IPS-18c (cell line): ENCODE results near the gene MEIS2.

Source experiments
- H3K4me3 ChIP-seq: 2 replicates; pipeline ENCODE4 v1.7.0; 2013; ENCODE audit warnings: low read depth, mild to moderate bottlenecking, low read length, moderate library complexity; ENCODE audit not compliant: insufficient read depth
- H3K9me3 ChIP-seq: one replicate; pipeline ENCODE4 v1.6.1; 2013; ENCODE audit warnings: mild to moderate bottlenecking, low read length, moderate library complexity; ENCODE audit not compliant: control insufficient read depth, insufficient read depth

The MEIS2 gene

GRCh38 chr15:36917411-36918267, 182.7 kb downstream of the MEIS2 start:
- Histone ChIP-seq H3K9me3 (no peaks in the 10 kb centered on the region), H3K4me3 (no peak overlapping the region)

DNA sequence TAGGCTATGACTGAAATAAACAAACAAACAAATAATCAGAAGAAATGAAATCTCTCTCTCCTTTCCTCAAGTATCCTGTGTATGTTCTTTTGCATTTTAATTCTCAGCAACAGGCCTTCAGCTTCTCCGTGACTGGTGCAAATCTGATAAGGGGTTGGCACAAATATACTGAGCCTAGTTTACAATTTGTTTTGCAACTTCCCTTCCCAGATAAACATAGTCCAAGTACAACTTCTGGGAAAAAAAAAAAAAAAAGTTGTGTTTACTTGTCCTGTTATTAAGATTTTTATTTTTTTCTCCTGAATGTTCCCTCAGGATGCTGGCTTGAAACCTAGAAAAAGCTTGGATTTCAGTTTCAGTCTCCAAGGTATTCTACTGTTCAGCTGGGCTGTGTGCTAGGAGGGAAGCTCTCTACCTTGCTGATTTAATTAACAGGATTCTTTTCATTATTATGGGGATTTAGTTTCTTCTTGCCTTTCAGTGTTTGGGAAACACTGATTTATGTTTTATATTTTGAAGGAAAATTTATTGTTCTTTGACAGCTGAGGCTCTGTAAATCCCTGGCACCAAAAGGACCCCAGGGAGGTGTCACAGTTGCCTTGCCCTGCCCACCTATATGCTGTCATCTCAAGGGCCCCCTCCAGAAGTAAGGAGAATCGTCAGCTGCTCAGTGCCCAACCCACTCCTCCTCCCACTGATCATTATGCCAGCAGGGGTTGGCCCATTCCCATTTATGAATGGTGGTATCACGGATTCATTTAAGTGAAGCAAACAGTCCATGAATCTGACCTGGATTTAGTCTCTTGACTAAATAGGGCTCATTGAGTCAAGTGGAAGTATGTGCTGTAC, 185.2 kb downstream of the MEIS2 start:
- no peak overlapping the region for H3K4me3 ChIP-seq
- H3K9me3 ChIP-seq: no peaks in the 10 kb centered on the region

GRCh38 chr15:36914466-36914865, 185.9 kb downstream of the MEIS2 start:
- Histone ChIP-seq H3K9me3 (no peaks in the 10 kb centered on the region), H3K4me3 (no peak overlapping the region)

GRCh38 chr15:36912311-36912712, 188.0 kb downstream of the MEIS2 start:
- Histone ChIP-seq H3K9me3 (no peaks in the 10 kb centered on the region), H3K4me3 (no peak overlapping the region)

DNA sequence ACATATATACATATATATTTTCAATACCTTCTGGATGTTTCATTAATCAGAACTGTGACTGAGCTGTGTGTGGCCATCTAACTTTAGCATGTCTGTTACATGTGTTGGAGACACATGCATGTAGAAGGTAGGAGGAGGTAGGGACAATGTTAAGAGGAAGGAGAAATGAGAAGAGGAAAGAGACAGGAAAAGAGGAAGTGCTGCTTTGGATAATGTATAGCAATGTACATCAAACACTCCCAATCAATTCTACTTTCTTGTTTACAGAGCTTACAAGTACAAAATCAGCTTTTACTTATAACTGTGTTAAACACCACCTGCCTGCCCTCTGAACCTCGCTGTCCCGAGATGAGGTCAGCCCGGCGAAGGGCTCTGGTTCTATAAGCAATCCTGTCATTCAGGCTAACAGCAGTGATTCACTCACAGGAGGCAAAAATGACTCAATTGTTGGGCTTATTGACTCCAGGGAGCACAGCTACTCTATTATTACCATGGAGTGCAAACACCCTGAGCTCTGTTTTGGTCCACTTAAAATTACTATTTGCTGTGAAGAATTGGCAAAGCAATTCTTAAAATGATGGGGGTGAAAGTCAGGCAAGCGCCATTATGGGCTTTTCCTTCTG, 188.9 kb downstream of the MEIS2 start:
- H3K9me3 ChIP-seq: no peaks in the 10 kb centered on the region
- no peak overlapping the region for H3K4me3 ChIP-seq

DNA sequence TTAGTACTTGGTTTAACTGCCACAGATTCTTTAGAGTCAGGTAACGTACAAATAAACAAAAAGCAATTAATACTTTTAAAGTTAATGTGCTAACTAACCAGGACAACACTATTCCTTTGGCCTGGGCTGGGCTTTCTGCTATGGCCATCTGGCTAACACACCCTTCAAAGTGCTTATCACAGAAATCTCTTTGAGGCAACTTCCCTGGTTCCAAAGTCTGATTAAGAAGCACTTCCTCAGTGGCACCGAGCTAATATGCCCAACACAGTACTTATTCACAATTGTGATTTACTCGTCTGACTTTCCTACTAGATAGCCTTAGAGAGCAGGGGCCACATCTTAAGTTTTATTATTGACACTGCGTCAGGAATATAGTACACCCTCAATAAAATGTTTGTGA, 191.4 kb downstream of the MEIS2 start:
- no peak overlapping the region for H3K4me3 ChIP-seq
- no peaks in the 10 kb centered on the region for H3K9me3 ChIP-seq

DNA sequence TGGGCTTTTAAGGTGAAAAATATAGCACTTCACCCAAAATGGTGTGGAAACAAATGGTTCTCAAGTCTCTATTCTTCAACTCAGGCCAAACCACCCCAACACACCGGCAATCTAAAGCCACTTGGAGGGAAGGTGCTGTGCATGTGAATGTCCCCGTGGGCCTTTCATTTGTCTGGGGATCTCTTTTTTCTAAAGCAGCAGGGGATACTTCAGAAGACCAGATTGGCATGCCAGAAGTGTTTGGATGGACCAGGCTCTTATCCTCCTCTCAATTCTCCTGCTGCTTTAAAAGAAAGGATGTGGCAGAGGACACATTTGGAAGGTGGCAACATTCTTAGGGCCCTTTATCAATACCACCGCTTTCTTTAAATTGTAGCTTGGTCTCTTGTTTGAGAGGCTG, 193.1 kb downstream of the MEIS2 start:
- H3K4me3 ChIP-seq: no peak overlapping the region
- H3K9me3 ChIP-seq: no peaks in the 10 kb centered on the region

- Histone ChIP-seq H3K9me3 (no peaks in the 10 kb centered on the region), H3K4me3 (no peak overlapping the region)
Measured at GRCh38 chr15:36905908-36906307, 194.4 kb downstream of the MEIS2 start.

- Histone ChIP-seq H3K4me3 (no peak overlapping the region), H3K9me3 (no peaks in the 10 kb centered on the region)
Measured at GRCh38 chr15:36904715-36905114, 195.6 kb downstream of the MEIS2 start.

DNA sequence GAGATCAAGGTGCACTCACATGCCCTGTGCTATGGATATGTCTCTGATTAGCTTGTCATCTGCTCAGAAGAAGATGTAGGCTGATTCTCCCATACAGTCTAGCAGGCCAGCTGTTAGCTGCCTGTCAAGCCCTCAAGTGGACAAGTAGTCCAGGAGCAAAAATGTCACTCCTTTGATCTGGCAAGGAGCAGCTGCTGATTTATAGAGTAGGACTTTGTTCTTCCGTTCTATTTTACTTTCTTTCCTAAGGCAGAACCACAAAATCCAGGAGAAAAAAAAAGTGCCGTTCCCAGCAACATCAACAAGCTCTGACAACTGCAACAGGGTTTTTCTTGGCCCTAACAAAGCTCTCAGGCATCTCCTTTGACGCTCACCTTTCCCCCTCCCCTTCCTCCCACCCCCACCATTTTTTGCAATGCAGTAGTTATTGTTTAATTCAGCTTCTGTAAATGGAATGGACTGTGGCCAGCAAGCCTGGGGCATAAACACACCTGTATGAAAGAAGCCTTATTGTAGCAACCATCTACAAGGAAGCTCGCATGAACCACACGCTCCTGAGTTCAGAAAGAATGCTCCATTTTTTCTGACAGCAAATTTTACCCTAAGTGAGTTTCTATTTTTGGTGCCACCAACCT, 196.3 kb downstream of the MEIS2 start:
- H3K9me3 ChIP-seq: no peaks in the 10 kb centered on the region
- no peak overlapping the region for H3K4me3 ChIP-seq

DNA sequence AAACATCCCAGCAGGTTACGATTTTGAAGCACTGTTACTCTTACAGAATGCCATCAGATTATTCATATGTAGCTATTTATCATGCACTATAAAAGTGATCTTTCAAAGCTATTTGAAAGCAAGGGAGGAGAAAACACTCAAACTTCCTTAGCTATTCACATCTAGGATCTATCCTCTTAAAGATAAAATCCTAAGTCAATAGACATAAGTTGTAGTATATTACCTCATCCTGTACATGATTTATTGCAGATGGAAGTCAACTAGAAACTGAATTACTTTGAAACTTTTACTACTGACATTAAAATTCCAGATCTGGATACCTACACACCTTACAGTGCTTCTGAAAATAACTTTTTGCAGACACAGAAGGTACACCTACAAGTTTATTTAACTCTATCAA, 197.2 kb downstream of the MEIS2 start:
- Histone ChIP-seq H3K4me3 (no peak overlapping the region), H3K9me3 (no peaks in the 10 kb centered on the region)

DNA sequence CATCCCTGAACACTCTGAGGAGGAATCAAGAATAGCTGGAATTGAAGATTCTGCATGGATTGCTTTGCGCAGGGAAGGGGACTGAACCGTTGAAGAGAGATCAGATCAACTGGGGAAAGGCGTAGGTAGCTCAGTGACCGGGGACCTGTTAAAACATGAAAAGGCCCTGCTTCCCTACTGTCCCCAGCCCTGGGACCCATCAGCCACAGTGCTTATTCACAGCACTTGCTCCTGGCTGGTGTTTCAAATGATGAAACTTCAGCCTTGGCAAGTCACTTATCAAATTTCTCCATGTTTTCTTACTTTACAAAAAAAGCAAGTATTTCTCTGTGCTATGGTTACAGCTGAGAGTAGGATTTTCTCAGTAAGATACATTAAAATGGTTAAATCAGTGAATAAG, 199.3 kb downstream of the MEIS2 start:
- Histone ChIP-seq H3K4me3 (no peak overlapping the region), H3K9me3 (no peaks in the 10 kb centered on the region)

GRCh38 chr15:36899696-36900095, 200.7 kb downstream of the MEIS2 start:
- no peaks in the 10 kb centered on the region for H3K9me3 ChIP-seq
- no peak overlapping the region for H3K4me3 ChIP-seq

- Histone ChIP-seq H3K4me3 (no peak overlapping the region), H3K9me3 (no peaks in the 10 kb centered on the region)
Measured at GRCh38 chr15:36898536-36899126, 201.7 kb downstream of the MEIS2 start.

GRCh38 chr15:36897834-36898233, 202.5 kb downstream of the MEIS2 start:
- H3K9me3 ChIP-seq: no peaks in the 10 kb centered on the region
- H3K4me3 ChIP-seq: no peak overlapping the region

DNA sequence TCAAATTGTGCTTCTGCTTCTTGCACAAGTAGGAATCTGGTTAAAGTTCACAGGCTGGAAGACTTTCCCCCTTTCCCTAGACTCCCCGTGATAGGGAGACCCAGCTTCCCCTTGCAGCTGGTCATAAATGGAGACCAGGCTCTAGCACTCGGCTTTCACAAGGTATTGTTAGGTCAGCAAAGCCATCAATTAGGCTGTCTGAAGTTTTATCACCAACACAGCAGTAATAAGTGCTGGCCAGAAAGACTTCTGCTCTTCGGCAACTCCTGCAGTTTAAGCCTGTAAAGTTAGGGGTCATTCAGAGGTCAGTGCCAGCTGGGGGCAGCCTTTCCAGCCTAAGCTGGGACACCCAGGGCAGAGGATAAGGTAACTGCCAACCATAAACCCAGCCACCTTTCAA, 203.4 kb downstream of the MEIS2 start:
- Histone ChIP-seq H3K9me3 (no peaks in the 10 kb centered on the region), H3K4me3 (no peak overlapping the region)

GRCh38 chr15:36894075-36894474, 206.3 kb downstream of the MEIS2 start:
- Histone ChIP-seq H3K4me3 (no peak overlapping the region), H3K9me3 (no peaks in the 10 kb centered on the region)
